ENCODE data around the gene EEPD1. TPM values are rescaled to one million over a fixed set of nuclear protein-coding genes. Genes with fewer than 3 reads are reported as not detected.
"Not testable (repeated sequence)": the region's sequence is repeated elsewhere in the genome, so short reads cannot be mapped to it uniquely, and the experiment has no call there.

Gene EEPD1
- total RNA-seq, 1 experiment from 2014 or later: 5.0 TPM

DNA sequence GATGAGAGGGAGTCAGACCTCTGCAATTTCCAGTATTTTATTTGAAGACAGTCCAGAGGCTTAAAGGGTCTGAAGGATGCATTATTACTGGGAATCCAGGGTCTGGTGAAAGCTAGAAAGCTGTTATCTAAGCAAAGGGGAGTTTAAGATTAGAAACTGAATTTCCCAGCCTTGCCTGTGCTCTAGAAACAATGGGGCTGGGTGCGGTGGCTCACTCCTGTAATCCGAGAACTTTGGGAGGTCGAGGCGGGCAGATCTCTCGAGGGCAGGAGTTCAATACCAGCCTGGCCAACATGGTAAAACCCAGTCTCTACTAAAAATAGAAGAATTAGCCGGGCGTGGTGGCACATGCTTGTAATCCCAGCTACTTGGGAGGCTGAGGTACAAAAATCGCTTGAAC lies 165.1 kb downstream of the EEPD1 start:
- no peaks in the 10 kb centered on the region for H4K20me1 ChIP-seq (ENCODE audit: control insufficient read depth, insufficient read depth, insufficient read length)
- no peak overlapping the region for H4K8ac ChIP-seq (replicated peaks; ENCODE audit: insufficient read length, low read depth, low read length)
- H4K91ac ChIP-seq (ENCODE audit: insufficient read length, low read depth, low read length): no peak overlapping the region
- no peak overlapping the region for H2BK120ac ChIP-seq (ENCODE audit: low read depth, low read length, poor library complexity, severe bottlenecking)
- DNase-seq: no peak
- no peak overlapping the region for H3T11ph ChIP-seq (ENCODE audit: low read length)
- H3K79me2 ChIP-seq (ENCODE audit: insufficient read depth, low read length): no peaks in the 10 kb centered on the region
- no peaks in the 10 kb centered on the region for H3K79me1 ChIP-seq (ENCODE audit: insufficient read depth, low read depth, low read length, poor library complexity, severe bottlenecking)
- peaks cover 24 to 29% of the 10 kb centered on the region in 2 experiments for H3K9me3 Mint-ChIP-seq
- no peak overlapping the region for H2BK20ac ChIP-seq (ENCODE audit: low read depth, low read length, poor library complexity, severe bottlenecking)
- no peaks in the 10 kb centered on the region; the same call in 1 of the 2 replicates for H3K27me3 Mint-ChIP-seq (ENCODE audit: low read depth)
- H2BK5ac ChIP-seq (ENCODE audit: insufficient read length, low read length): no peak overlapping the region
- no peaks in the 10 kb centered on the region for H3K23me2 ChIP-seq (ENCODE audit: insufficient read length, low read depth, low read length, poor library complexity, severe bottlenecking)
- H2BK15ac ChIP-seq (ENCODE audit: low read depth, low read length): no peak overlapping the region
- no peak overlapping the region for H3K27ac Mint-ChIP-seq
- peaks cover 14 to 19% (median 15%) of the 10 kb centered on the region in 3 experiments for H3K36me3 Mint-ChIP-seq (ENCODE audit: insufficient read depth in 1 of 3, low read depth in 3 of 3)
- TF ChIP-seq, protein P1, sequence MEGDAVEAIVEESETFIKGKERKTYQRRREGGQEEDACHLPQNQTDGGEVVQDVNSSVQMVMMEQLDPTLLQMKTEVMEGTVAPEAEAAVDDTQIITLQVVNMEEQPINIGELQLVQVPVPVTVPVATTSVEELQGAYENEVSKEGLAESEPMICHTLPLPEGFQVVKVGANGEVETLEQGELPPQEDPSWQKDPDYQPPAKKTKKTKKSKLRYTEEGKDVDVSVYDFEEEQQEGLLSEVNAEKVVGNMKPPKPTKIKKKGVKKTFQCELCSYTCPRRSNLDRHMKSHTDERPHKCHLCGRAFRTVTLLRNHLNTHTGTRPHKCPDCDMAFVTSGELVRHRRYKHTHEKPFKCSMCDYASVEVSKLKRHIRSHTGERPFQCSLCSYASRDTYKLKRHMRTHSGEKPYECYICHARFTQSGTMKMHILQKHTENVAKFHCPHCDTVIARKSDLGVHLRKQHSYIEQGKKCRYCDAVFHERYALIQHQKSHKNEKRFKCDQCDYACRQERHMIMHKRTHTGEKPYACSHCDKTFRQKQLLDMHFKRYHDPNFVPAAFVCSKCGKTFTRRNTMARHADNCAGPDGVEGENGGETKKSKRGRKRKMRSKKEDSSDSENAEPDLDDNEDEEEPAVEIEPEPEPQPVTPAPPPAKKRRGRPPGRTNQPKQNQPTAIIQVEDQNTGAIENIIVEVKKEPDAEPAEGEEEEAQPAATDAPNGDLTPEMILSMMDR (conservative IDR thresholded peaks at IDR 0.05): no peak
- H3K4me2 ChIP-seq (ENCODE audit: insufficient read depth, insufficient read length, low read length): no peak overlapping the region
- no peak overlapping the region for H3K18ac ChIP-seq (ENCODE audit: insufficient read length, low read depth, low read length)
- no peaks in the 10 kb centered on the region; the same call in 1 of the 2 replicates for H3K4me1 ChIP-seq (ENCODE audit: insufficient read depth, low read length)
- H4K5ac ChIP-seq (ENCODE audit: insufficient read length, low read depth, low read length): no peak overlapping the region
- H3K4ac ChIP-seq (ENCODE audit: low read depth, low read length): no peak overlapping the region
- no peak overlapping the region for H2BK12ac ChIP-seq (ENCODE audit: insufficient read length, low read depth, low read length)
- peaks cover 4 to 18% of the 10 kb centered on the region in 2 experiments for H3K4me1 Mint-ChIP-seq
- no peaks in the 10 kb centered on the region for H3K27me3 ChIP-seq (ENCODE audit: insufficient read depth, low read length)
- no peak overlapping the region for H3K14ac ChIP-seq (ENCODE audit: insufficient read depth, low read length)
- H3K9ac ChIP-seq (ENCODE audit: extremely low read depth, insufficient read length, low read length): no peak overlapping the region
- H2AK5ac ChIP-seq (ENCODE audit: insufficient read length, low read length): no peak overlapping the region
- H3K9me3 ChIP-seq (ENCODE audit: control insufficient read depth, low read depth, low read length): no peaks in the 10 kb centered on the region
- H2AFZ ChIP-seq (ENCODE audit: low read length): no peak overlapping the region
- H3K4me3 Mint-ChIP-seq: no peak overlapping the region
- no peak overlapping the region for H3K27ac ChIP-seq (ENCODE audit: insufficient read length, low read depth, low read length)
- WGBS (ENCODE audit: extremely low coverage, insufficient read length, low lambda C conversion rate): no CpG with 5 or more reads among the region's 8 CpGs
- no peak overlapping the region for H3K56ac ChIP-seq (ENCODE audit: insufficient read length, low read depth, low read length)
- H3K23ac ChIP-seq (ENCODE audit: insufficient read length, low read depth, low read length): no peak overlapping the region

DNA sequence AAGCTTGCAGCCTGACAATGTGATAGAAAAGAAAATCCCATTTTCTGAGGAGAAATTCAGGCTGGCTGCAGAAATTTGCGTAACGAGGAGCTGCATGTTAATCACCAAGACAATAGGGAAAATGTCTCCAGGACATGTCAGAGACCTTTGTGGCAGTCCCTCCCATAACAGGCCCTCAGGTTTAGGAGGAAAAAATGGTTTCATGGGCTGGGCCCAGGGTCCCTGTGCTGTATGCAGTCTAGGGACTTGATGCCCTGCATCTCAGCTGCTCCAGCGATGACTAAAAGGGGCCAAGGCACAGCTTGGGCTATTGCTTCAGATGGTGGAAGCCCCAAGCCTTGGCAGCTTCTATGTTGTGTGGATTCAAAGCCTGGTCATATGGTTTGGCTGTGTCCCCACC lies 168.2 kb downstream of the EEPD1 start:
- H3K9me3 Mint-ChIP-seq: peaks cover 27 to 30% of the 10 kb centered on the region in 2 experiments
- H3K79me1 ChIP-seq (ENCODE audit: insufficient read depth, low read depth, low read length, poor library complexity, severe bottlenecking); H3K18ac ChIP-seq (ENCODE audit: insufficient read length, low read depth, low read length); H3K9ac ChIP-seq (ENCODE audit: extremely low read depth, insufficient read length, low read length); H3K27me3 Mint-ChIP-seq (ENCODE audit: low read depth); H3K4me1 ChIP-seq (ENCODE audit: insufficient read depth, low read length); H3K4ac ChIP-seq (ENCODE audit: low read depth, low read length); H2AFZ ChIP-seq (ENCODE audit: low read length); H3K4me2 ChIP-seq (ENCODE audit: insufficient read depth, insufficient read length, low read length); H2BK15ac ChIP-seq (ENCODE audit: low read depth, low read length); H3K27ac Mint-ChIP-seq; H4K5ac ChIP-seq (ENCODE audit: insufficient read length, low read depth, low read length); H2BK120ac ChIP-seq (ENCODE audit: low read depth, low read length, poor library complexity, severe bottlenecking); H3K9me3 ChIP-seq (ENCODE audit: control insufficient read depth, low read depth, low read length); H3K27ac ChIP-seq (ENCODE audit: insufficient read length, low read depth, low read length); DNase-seq; H3K4me1 Mint-ChIP-seq; H2BK5ac ChIP-seq (ENCODE audit: insufficient read length, low read length); H2BK12ac ChIP-seq (ENCODE audit: insufficient read length, low read depth, low read length); H3K14ac ChIP-seq (ENCODE audit: insufficient read depth, low read length); H3T11ph ChIP-seq (ENCODE audit: low read length); H2AK5ac ChIP-seq (ENCODE audit: insufficient read length, low read length); H4K20me1 ChIP-seq (ENCODE audit: control insufficient read depth, insufficient read depth, insufficient read length); H3K27me3 ChIP-seq (ENCODE audit: insufficient read depth, low read length); H4K8ac ChIP-seq (replicated peaks; ENCODE audit: insufficient read length, low read depth, low read length); H3K23me2 ChIP-seq (ENCODE audit: insufficient read length, low read depth, low read length, poor library complexity, severe bottlenecking); H3K56ac ChIP-seq (ENCODE audit: insufficient read length, low read depth, low read length); H3K4me3 Mint-ChIP-seq; H4K91ac ChIP-seq (ENCODE audit: insufficient read length, low read depth, low read length); H3K79me2 ChIP-seq (ENCODE audit: insufficient read depth, low read length); H3K23ac ChIP-seq (ENCODE audit: insufficient read length, low read depth, low read length); H2BK20ac ChIP-seq (ENCODE audit: low read depth, low read length, poor library complexity, severe bottlenecking): not testable (repeated sequence)
- no CpG with 5 or more reads among the region's 3 CpGs for WGBS (ENCODE audit: extremely low coverage, insufficient read length, low lambda C conversion rate)
- H3K36me3 Mint-ChIP-seq (ENCODE audit: insufficient read depth in 1 of 3, low read depth in 3 of 3): peaks cover 14 to 19% (median 15%) of the 10 kb centered on the region in 3 experiments

Measured in H9 (cell line).